Measurements from ENCODE around the gene RAP1GAP.

RAP1GAP gene

GRCh38 chr1:21624571-21625389, 44.4 kb downstream of the RAP1GAP start:
- FAIRE-seq, result no peak

DNA sequence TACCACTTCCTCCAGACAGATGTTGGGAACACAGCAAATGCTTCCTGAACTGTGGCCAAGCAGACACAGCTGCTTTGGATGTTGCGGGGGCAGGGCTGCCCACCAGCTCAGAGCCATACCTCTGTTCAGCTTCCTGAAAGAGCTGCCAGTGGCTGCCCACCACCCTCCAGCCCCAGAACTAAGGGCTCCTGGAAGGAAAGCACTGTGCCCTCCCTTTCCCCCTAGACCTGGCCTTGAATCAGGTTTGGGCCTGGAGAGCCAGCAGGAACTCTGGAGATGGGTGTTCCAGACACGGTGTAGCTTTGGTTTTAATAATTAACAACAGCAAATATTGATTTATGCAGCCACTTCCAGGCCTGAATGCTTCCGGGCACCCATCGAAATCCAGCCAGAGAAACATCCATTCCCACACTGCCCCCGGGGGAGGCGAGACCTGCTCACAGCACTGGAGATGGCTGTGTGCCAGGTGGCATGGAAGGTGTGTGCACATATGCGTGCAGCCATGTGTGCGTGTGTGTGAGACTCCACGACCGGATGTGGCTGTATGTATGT, 45.7 kb downstream of the RAP1GAP start:
- FAIRE-seq, result no peak

DNA sequence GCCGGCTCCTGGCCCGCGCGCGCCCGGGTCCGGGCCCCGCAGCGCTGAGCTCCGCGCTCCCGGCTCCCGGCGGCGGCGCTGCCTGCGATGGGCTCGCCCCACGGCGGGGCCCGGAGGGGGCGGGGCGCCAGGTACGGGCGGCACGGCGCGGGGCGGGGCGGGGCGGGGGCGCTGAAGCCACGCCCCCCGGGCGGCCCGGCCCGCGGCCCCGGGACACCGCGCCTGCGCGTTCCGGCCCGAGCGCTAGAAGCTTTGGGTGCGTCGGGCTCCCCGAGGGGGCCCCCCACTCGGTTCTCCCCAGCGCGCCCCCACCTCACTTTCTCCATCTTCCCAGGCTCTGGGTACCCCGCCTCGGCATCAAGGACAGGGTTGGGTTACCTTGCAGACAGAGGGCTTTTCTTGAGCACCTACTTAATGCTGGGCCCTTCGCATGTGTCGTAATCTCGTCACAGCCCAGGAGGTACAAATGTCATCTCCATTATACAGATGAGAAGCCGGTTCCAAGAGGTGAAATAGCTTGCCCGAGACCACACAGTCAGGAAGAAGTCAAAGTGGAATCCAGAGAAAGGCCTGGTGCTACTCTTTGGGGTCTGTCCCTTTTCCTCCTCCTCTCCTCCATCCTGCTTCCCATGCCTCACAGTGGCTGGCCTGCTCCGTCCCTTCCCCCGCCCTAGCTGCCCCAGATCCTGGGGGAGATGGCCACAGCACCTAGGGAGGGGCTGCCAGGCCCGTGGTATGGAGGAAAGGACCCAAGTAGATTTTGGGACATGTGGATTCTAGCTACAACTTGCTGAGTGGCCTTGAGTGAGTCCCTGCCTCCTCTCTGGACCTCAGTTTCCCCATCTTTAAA, 46.5 kb downstream of the RAP1GAP start:
- FAIRE-seq, result no peak

DNA sequence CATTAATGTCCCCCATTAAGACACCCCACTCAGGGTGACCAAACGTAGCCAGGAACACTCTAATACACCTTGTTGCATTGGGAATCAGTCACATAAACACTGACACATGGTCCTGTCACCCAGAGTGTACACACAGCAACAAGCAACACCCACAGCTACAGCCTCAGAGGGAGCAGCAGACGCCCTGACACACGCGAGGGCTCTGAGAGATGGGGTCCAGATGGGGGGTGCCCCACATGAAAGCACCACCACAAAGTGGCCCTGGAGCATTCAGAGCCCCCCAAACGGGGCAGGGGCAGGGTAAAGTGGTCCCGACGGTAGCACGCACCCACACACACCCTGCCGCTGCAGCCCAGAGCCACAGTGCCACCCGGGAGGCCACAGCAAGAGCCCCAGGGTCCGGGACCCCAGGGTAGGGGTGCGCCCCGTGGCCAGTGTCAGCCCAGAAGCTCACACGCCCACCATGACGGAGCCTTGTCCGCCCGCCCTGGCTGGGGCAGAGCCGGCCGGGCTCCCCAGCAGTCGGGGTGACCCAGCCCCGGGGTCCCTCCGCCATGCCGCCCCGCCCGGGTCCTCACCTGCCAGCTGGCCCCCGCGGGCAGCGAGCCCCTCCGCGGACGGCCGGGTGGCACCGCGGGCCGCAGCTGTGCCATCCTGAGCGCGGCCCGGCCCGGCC, 47.3 kb downstream of the RAP1GAP start:
- FAIRE-seq, result no peak

DNA sequence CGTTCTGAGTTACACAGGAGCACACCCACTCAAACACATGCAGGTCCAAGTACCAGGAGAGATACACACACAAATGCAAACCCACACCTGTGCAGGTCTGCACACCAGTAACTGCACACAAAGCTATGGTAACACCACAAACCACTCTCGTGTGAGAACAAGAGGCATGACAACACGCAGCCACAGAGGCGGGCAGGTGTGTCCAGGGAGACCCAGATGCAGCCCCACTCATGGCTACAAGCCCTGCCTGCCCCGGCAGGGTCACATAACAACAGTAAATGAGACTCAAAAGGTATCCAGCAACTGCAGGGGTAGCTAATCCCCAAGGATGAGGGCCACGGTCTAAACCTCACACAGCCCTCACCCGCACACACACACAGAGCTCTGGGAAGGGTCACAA, 48.1 kb downstream of the RAP1GAP start:
- FAIRE-seq, result no peak

DNA sequence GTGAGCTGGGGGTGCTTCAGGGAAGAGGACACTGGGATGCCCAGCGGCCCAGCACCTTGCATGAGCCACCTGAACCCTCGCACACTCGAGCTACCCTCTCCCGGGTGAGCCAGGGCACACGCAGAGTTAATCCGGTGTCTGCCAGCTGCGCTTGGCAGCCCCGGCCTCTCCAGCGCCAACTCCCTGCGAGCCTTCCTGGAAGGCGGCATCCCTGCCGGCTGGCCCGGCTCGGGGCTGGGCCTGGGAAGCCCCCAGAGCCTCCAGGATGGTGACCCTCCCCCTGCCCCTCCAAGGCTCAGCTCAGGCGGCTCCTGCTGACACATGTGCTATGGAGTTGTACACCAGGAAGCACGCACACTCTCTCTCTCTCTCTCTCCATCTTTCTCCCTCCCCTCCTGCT, 48.7 kb downstream of the RAP1GAP start:
- no peak for FAIRE-seq

DNA sequence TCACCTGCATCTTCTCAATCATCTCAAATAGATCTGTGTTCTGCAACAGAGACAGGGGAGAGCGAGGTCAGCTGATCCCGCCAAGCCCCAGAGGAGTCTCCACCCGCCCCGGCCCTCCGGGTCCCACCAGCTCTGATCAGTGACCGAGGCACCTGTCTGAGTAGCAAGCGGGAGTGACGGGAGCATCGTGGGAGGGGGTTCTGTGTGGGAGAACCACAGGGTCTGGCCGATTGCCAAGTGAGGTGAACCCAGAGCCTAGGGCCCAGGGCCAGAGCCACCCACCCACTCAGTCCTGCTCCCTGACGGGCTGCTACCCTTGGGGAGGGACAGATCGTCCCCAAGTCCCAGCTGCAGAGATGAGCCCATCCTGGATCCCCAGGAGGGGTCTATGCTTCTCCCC, 49.1 kb downstream of the RAP1GAP start:
- no peak for FAIRE-seq

DNA sequence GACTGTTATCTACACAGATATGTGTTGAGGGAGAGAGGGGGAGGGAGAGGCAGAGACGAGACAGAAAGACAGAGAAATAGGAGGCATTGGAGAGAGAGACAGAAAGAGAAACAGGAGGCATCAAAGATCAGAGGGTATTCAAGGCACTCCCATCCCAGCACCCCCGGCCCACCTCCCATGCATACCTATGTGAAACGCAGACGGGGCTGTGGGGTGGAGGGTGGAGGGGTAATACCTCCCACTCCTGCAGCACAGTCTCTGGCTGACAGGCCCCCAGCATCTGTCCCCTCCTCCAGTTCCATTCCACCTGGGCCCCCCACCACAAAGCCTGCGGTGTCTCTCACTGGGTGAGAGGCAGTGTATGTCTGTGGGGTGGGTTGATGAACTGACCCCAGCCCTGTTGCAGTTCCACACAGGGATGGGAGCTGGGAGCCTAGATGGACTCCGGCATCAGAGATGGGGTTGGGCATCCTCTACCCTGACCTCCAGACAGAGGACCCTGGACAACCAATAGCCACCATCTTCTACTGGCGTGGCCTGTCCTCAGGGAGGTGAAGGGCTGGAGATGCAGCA, 49.7 kb downstream of the RAP1GAP start:
- FAIRE-seq, result no peak

DNA sequence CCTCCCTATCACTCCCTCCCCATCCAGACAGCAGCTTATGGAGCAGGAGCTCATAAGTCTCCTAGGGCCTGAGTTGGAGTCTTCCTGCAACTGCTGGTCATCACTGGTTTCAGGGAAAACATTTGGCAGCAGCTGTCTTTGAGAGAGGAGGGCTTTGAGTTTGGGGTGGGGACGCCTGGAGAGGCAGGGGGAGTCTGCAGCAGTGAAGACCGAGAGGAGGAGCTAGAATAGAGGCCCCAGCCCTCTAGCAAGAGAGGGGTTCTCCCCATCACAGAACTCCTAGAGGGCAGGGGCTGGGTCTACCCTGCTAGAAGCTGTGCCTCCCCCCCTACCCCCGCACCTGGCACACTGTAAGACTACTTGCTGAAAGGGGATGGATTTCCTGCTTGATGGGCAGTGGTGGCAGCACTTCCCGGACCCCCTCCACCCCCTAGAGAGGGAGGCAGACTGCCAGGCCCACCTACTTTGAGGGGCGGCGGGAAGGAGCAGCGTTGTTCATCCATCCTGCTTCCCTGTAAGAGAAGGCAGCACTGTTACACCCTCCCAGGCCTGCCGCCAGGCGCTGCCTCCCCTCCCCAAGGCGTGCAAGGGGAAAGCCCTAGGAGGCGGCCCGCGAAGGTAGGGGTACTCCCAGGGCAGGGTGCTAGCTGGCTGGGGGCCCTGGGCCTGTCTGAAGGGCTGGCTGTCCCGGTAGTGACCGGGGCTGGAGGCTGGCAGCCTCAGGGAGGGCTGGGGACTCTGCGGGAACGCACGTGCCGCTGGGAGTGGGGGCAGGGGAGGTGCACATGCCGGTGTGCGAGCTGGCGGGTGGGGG, 50.4 kb downstream of the RAP1GAP start:
- no peak for FAIRE-seq

DNA sequence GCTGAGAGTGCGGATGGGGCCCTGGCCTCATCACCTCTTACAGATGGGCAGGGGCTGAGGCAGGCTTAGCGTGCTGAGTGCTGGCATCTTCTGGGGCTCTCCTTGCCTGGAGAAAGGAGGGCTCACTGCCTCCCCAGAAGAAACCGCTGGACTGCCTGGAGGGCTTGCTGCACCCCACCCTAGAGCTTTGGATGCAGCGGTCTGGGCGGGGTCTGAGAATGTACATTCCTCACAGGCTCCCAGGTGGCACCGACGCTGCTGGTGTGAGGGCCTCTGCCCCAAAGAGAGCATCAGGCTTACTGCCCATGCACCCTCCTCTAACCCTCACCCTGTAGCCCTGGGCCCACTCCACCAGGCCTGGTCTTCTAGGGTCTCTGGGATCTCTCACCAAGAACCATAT, 51.1 kb downstream of the RAP1GAP start:
- no peak for FAIRE-seq

GRCh38 chr1:21617126-21617738, 51.9 kb downstream of the RAP1GAP start:
- FAIRE-seq, result no peak

DNA sequence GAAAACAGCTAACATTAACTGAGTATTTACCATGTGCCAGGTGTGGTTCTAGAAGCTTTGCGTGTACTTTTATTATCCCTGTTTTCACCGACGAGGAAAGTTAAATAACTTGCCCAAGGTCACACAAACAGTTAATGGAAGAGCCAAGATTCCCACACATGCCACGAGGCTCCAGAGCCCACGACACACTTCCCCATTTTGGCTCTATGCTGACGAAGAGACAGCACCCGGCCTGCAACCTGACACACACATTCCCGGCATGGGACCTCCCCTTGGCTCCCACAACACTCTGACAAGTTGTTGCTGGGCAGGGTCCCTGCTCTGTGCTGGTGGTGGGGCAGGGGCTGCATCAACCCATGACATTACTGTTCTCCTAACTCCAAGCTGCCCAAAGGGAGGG, 52.8 kb downstream of the RAP1GAP start:
- no peak for FAIRE-seq

- no peak for FAIRE-seq
Measured at GRCh38 chr1:21614419-21615115, 54.6 kb downstream of the RAP1GAP start.

- no peak for FAIRE-seq
Measured at GRCh38 chr1:21613072-21613867, 55.9 kb downstream of the RAP1GAP start.

DNA sequence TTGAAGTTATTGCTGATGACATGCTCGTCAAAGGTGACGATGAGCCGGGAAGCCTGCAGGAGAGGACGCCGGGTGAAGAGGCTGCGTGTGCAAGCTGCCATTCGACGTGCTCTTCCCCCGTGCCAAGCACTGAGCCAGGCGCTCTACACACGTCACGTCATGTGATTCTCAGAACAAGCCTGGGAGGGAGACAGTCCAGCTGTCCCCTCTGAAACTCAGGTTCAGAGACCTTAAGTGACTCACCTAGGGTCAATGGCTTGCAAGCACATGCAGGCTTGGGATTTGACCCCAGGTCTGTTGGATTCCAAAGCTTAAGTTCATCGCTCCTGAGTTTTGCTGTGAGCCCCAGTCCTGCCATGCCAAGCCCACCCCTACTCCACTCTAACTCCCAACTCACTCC, 57.1 kb downstream of the RAP1GAP start:
- FAIRE-seq, result no peak

- FAIRE-seq, result no peak
Measured at GRCh38 chr1:21610989-21611785, 58.0 kb downstream of the RAP1GAP start.

- no peak for FAIRE-seq
Measured at GRCh38 chr1:21610027-21610426, 59.1 kb downstream of the RAP1GAP start.

- FAIRE-seq, result no peak
Measured at GRCh38 chr1:21608798-21609197, 60.4 kb downstream of the RAP1GAP start.

All from TTC549 (cell line).